HG03135 (cell line): ENCODE results near the gene HMGB1.
A peak's percentile ranks its signal among the peaks of the same experiment; 100 is the strongest.

Experiments
- ATAC-seq: cut with Tn5 transposase; IDR thresholded peaks from one replicate; pipeline ENCODE4 v1.9.1; 2021; ENCODE audit warnings: mild to moderate bottlenecking, moderate library complexity; ENCODE audit not compliant: unreplicated experiment

The HMGB1 gene

DNA sequence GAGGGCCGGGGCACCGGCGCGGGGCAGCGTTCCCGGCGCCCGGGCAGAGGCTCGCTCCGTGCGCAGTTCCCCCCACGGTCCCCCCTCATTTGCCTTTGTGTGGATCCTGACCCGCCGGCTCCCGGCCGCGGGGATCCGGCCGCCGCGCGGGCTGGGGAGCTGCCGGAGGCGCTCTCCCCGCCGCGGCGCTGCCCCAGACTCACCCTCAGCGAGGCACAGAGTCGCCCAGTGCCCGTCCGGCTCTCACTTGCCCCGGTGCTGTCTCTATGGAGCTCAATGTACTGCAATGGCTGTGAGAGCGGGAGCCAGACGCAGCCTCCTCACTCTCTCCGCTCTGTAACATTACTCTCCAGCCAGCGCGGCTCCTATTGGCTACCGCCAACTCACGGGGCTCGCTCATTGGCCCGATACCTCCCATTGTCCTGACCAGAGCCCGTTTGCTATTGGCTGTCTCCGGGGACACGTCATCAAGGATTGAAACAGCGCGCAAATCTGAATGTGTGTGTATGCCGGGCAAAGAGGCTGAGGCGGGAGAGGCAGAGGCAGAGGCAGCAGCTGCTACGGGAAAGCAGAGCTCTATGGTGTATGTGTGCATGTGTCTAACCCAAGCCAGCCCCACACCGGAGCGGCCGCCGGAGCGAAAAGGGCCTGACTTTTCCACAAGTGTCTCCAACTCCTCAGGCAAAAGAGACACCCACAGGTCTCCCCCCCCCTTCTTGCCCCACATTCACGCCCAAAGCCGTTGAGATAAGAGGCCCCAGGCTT, at the start of gene HMGB1:
TSS of gene HMGB1 (minus strand) at position 344 of the 765 bp plus-strand sequence. CDS start 2,256 bp downstream, outside the sequence.
- peak; percentile 84 for ATAC-seq

DNA sequence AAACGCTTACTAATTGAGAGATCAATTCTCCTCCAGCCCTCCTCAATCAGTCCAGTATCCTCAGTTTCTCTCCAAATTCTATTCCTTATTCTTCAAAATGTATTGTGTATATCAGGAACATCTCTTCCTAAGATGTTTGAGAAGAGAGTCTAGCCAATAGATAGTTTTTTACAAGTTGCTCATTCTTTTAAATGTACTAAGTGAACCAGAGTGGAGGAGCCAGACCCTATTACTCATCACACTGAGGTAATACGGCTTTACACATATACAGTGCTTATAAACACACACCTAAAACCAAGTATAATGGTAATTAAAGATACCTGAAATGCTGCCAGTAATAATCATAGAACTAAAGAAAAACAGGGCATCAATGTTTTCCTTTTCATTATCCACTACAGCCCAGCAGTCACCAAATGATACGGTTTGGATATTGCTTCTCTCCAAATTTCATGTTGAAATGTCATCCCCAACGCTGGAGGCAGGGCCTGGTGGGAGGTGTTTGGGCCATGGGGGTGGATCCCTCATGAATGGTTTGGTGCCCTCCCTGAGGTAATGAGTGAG, 45.2 kb upstream of the HMGB1 start:
- no peak for ATAC-seq

DNA sequence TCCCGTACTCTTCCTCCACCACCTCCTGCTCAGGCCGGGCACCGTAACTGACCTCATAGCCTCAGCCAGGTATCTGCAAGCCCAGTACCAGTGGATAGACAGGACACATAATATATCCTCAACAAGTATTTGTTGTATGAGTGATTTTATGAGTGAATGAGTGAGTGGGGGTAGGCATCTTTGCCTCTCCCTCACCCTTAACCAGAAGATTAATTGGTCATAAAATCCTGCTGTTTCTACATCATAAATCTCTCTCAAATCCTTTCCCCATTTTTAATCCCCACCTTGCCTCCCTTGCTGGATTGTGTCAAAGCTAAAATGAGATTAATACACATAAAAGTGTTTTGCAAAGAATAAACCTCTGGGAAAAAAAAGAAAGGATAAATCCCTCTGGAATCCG, 44.4 kb upstream of the HMGB1 start:
- no peak for ATAC-seq

DNA sequence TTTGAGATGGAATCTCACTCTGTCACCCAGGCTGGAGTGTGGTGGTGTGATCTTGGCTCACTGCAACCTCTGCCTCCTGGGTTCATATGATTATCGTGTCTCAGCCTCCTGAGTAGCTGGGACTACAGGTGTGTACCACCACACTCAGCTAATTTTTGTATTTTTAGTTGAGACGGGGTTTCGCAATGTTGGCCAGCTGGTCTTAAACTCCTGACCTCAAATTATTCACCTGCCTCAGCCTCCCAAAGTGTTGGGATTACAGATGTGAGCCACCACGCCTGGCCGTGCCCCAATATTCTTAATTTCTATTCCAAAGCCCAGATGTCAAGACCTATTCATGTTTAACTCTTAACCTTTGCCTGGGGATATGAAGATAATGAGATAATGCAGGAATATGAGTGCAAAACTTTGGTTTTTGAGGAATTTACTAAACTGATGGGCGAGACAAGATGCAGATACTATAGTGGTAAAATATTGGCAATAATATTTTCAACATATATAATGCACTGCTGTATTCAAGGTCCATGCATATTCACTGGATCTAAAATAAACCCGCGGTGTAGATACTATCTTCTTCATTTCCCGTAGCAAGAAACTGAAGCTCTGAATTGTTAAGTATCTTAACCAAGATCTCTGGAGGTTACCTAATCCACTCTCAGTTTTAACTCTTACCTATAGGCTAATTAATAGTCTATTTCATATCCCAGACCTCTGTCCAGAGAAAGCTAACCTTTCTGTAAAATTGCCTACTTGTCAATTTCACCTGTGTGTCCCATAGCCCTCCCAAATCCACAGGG, 43.7 kb upstream of the HMGB1 start:
- no peak for ATAC-seq

DNA sequence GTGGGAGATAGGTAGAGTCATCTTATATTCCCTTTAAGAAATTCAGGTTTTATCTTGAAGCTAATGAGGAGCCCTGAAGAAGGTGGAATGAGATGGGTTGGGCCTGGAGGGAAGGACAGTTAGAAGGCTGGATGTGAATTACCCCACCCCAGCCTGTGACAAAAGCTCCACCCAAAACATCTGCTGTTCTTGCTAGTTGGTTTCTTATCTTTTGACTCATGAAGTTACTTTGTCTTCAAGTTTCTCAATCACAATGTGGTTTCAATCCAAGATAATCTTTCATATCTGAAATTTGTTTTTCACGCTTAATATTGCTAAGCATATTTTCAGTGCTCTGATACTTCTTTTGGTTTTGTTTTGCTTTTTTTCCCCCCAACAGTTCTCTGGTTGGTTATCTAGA, 38.3 kb upstream of the HMGB1 start:
- ATAC-seq, result peak; percentile 57

DNA sequence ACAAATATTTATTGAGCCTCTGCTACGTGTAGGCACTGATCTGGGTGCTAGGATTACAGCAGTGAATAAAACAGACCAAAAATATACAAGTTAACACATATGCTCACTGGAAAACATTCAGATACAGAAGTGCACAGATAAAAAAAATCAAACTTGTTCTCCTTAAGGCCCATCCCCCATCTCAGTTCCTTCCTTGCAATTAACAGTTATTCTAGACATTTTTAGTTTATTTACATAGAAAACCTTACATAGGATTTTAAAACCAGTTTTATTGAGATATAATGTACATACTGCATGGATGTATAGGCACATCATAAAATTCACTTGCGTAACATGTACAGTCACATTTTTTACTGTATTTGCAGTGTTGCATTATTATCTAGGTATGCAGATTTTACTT, 36.5 kb upstream of the HMGB1 start:
- ATAC-seq, result no peak

DNA sequence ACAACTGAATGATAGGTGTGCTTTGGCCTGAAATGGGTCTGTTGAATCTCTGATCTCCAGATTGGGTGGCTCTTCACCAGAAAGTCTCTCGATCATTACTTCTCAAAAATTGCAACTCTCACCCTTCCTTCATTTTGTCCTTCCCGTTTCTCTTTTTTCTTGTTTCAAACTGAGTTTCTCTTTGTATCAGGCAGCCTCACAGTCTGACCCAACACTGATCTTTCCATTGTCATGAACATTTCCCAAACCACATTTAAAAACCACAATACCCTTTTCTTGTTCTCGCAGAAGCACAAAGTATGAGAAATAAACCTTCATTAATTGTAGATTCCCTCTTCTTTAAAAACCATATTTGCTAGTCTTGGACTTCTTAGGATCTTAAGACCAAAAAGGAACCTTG, 33.6 kb upstream of the HMGB1 start:
- no peak for ATAC-seq

DNA sequence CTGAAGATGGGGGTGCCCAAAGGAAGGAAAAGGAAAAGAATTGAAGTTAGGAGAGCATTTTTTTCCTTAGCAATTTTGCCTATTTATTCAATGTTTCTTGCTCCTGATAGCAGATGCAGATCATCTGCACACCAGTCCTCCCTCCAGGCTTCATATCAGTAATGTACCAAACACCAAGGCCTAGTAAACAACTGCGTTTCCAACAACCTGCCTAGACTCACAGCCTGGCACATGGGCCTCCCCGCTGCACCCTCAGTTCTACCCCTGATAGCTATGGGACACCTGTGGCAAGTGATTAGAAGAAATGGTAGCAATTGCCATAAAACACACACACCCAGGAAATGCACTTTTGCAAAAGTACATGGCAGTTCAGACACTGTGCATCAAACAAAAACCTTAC, 30.4 kb upstream of the HMGB1 start:
- ATAC-seq, result no peak

DNA sequence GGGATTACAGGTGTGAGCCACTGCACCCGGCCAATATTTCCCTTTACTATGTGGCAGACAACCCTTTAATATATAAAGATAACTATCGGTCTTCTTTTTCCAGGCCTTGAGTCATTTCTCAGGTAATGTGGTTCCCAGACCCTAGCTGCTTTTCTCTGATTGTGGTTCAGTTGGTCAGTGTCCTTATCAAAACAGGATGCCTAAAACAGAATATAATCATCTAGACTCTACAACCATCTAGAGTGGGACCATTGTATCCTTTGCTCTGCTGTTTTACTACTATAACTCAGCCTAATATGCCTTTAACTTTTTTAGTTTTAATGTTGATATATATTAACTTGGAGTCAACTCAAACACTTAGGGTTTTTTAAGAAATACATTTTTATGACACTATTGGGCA, 30.0 kb upstream of the HMGB1 start:
- no peak for ATAC-seq

DNA sequence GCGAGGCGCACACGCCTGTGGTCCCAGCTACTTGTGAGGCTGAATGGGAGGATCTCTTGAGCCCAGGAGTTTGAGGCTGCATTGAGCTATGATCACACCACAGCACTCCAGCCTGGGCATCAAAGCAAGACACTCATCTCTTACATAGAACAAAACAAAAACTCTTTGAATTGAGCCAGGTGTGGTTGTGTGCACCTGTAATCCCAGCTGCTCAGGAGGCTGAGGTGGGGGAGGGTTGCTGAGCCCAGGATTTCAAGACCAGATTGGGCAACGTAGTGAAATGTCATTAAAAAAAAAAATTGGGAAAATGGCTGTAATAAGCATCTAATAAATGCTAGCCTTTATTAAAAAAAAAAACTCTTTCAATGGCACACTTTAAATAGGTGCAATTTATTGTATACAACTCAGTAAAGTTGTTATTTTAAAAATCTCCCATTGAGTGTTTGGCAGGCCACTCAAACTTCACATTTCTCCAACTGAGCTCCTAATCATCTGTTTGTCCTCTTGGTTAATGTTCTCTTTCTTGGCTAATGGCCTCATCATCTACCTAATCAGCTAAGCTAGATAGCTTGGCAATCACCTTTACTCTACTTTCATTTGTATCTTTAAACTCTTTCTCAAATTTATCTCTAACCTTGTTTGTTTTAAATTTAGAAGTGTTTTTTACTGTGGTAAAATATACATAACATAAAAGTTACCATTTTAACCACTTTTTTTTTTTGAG, 28.1 kb upstream of the HMGB1 start:
- no peak for ATAC-seq

DNA sequence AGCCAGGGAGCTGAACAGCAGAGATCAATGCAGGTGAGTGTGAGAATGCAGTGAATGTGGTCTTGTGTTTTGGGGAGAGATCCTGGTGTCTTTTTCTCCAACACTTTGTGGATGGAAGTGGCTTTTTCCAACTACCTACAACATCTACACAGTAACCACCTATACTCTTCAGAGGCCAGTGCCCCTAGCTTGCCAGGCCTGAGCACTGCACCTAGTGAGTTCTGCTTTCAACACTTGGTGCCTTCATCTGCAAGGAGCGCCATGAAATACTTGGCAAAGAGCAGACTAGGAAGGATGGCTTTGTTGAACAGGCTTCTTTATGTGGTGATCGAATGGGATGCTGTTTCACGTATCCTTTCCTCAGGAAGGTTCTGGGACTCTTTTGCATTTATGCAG, 21.3 kb upstream of the HMGB1 start:
- ATAC-seq, result no peak

DNA sequence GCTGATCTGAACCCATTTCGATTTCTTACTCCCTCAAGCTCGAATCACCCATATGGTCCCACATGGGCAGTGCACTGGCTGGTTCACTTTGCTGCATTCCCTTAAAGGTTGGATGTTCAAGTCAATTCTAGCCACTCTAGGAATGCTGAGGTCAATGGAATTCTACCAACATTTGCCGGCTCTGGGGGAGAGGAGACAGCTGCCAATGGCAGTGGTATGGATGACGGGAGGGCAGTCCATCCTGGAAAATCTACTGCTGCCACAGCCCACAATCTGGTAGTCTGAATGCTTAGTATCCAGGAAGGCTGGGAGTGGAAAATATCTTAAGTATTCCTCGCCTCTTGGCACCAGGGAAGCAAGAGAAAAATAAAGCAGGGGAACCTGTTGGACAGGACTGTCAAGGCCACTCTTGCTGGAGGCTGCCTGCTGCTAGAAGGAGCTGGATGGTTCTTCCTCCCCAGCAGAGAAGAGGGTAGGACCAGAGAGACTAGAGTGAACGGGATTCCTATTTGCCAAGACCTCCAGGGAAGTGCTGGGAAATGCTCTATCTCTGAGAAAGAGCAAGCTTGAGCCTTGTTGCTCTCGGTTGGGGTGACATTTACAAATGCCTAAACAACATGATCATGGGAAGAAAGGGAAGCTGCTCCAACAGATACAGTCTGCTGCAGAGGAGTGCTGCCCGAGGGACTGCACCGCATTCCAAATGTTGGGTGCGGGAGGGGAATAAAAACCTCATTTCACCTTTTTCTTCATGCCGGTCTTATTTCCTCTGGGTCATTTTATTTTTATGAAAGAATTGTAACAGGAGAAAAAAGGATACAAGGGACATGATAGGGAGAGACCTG, 20.7 kb upstream of the HMGB1 start:
- no peak for ATAC-seq

DNA sequence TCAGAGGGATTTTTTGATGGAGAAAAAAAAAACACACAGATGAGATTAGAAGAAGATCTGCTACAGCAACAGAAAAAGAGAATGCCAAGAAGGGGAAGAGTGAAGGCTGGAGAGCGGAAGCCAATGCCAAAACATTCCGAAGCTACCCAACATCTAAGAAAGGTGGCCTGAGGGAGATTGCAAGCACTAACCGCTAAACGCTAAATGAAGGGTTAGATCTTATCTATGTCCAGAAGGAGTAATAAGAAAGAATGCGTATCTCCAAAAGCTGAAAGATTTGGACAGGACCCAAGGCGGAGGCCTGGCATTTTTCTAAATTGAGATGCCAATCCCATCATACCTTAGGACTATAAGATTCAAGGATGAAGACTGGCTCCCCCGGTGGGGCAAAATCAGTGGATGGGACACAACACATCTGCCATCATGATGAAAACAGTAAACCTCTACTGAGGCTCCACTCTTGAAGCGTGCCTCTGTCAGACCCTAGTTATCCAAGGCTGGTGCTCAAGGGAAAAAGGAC, 15.6 kb upstream of the HMGB1 start:
- no peak for ATAC-seq

DNA sequence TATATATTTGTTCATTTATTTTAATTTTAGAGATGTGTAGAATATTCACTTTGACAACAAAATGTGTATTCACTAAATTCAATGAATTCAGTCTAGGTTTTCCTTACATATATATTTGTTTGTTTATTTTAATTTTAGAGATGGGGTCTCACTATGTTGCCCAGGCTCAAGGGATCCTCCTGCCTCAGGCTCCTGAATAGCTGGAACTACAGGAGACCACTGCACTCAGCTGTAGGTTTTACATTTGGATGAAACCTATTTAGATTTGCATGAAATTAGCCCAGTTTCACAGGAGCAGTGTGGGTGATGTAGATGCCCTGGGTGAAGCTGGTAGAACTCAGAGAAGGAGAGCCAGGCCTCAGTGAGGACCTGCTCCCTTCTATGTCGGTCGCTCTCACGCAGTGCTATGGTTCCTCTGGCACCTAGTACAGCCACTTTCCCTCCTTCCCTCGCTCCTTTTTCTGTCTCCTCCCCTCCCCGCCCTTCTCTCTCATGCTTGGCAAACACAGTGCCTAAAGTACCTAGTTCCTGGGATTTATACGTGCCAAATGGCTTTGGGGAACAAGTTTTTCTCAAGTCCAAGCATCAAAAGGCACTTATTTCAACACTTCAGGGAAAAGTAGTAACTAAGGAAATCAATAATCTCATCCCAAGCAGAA, 14.7 kb upstream of the HMGB1 start:
- ATAC-seq, result no peak

DNA sequence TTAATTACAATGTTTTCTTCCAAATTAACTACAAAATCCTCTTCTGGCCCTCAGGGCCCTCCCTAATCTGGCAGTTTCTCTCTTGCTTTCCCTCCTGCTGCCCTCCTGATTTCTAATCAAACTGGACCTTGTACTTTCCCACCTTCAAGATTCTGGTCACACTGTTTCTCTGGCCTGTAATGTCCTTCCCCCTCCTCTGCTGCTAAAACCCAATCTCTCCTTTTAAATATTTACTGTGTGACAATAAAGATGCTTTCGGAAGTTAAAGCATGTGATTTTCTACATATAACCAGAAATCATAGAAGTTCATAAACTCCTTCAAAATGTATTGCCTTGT, 14.1 kb upstream of the HMGB1 start:
- no peak for ATAC-seq

DNA sequence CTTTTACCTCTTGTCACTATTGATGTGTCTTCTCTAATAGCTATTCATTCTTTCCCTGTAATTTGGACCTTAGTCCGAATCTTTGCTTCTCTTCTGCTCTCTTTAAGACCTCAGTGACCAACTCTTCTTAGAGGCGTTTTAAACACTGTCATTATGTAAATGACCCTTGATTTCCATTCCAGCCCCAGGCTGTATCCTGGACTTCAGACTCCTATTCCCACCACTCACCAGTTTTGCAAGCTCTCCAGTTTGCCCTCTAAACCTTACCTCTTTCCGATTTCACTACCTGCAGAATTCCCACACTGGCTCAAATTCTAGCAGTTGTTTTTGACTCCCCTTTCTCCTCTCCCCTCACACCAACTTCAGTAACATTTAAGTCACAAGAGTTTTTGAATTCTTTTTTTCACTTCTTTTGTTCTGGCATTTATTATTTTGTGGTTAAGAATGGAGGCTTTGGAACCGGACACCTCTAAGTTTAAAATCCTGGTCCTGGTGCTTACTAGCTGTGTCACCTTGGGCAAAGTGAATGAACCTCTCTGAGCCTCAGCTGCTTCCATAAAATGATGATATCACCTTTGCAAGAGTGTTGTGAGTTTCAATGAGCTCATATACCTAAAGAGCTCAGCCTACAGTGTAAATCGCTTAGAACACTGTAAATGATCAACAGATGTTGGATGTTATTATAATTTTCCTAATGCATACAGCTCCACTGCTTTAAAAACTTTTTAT, 13.6 kb upstream of the HMGB1 start:
- ATAC-seq, result no peak

DNA sequence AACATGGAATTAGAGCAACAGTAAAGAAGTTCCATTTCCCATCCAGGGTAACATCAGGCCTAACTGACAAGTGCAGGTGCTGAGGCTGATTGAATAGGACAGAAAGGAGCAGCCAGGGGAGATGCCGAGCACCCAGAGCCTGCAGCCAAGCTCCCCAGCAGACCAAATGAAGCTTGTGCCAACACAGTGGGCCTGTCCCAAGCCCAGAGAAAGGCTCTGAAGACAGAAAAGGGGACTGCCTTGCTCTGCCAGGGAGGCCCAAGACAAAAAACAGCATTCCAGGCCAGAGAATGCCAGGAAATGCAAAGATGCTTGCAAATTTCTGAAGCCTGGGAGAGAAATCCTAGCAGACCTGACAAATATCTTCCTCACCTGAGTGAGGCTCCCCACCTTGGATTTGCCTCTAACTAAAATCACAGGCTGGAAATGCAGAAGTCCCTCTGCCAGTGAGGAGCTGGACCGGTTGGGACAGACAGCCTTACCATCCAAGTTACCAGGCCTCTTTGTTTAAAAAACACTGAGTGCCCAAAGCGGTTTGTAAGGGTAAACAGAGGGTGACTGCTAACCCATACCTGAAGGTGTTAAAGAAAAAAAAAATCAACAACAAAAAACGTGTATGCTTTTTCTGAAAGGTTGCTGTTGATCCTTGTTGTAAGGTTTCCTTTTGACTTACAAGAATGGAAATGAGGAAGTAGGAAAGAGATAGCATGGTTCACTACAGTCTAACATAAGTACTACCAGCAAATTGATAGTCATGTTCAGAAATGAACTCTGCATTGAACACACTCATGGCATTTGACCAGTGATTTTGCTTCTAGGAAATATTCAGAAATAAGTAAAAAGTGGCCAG, 11.8 kb upstream of the HMGB1 start:
- ATAC-seq, result peak; percentile 94

DNA sequence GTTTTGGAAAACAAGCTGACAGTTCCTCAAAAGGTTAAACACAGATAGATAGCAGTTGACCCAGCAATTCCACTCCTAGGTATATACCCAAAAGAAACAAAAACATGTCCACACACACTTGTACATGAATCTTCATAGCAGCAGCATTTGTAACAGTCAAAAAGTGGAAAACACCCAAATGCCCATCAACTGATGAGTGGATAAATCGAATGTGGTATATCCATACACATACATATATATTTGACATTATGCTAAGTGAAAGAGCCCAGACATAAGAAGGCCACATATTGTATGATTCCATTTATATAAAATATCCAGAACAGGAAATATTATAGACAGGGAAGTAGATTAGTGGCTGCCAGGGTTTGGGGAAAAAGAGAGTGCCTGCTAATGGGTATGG, 7.9 kb upstream of the HMGB1 start:
- no peak for ATAC-seq
